Stimulated activated CD8-positive, alpha-beta memory T cell treated with anti-CD3 and anti-CD28 coated beads, Interleukin-15, amount 100 ng/mL, for 4 hours (primary cell): ENCODE data around the gene FIBP.

Experiments
- DNase-seq, 2 donors: peaks; one replicate each; pipeline ENCODE4 v3.0.0-alpha.2; 2020; ENCODE audit warnings: low read depth in 2 of 2

FIBP gene

DNA sequence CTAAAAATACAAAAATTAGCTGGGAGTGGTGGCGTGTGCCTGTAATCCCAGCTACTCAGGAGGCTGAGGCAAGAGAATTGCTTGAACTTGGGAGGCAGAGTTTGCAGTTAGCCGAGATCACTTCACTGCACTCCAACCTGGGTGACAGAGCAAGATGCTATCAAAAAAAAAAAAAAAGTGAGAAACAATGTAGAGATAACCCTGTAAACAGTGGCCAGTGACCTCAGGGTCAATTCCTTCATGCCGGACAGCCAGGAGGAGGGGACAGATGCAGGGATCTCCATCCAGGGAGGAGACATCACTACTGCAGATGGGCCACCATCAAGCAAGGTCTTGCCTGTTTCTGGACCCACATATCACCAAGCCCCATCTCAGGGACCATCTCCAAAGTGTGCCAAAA lies 40.5 kb downstream of the FIBP start:
- no peak for DNase-seq

DNA sequence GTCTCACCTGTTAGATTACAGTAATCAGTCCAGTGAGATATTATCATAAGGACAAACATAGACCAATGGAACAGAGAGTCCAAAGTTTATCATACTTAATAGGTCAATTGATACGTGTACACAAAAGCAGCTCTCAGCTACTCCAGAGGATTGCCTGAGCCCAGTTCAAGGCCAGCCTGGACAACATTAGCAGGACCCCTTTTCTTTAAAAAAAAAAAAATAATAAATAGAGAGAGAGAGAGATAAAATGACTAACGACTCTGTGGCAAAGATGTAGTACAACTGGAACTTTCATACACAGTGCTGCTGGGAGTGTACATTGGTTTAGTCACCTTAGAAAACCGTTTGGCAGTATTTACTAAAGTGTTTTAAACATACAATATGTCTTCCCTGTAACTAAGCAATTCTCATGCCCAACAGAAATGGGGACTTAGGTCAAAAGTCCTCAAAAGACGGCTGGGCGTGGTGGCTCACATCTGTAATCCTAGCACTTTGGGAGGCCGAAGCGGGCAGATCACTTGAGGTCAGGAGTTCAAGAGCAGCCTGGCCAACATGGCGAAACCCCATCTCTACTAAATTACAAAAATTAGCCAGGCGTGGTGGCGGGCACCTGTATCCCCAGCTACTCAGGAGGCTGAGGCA lies 43.9 kb downstream of the FIBP start:
- DNase-seq: no peak

DNA sequence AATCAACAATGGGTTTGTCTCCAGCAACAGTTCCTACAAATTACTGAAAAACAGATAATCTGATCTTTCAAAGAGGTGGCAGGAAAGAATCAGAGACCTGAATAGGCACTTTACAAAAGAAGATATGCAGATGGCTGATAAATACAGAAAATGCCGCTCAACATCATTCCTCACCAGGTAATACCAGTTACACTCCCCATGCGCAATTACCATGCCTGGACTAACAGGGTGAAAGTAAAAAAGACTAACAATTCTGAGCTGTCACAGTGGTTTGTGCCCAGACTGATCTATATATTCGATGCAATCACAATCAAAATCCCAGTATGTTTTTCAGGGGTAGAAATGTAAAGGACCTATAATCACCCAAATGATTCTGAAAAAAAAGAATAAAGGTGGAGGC lies 44.5 kb downstream of the FIBP start:
- DNase-seq: no peak

DNA sequence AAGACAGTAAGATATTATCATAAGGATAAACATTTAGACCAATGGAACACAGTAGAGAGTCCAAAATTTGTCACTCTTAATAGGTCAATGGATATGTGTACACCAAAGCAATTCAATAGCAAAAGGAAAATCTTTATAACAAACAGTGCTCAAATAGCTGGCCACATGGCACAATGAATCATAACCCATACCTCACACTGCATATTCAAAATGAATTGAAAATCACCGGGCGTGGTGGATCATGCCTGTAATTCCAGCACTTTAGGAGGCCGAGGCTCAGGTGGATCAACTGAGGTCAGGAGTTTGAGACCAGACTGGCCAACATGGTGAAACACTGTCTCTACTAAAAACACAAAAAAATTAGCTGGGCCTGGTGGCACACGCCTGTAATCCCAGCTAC lies 46.1 kb downstream of the FIBP start:
- no peak for DNase-seq

DNA sequence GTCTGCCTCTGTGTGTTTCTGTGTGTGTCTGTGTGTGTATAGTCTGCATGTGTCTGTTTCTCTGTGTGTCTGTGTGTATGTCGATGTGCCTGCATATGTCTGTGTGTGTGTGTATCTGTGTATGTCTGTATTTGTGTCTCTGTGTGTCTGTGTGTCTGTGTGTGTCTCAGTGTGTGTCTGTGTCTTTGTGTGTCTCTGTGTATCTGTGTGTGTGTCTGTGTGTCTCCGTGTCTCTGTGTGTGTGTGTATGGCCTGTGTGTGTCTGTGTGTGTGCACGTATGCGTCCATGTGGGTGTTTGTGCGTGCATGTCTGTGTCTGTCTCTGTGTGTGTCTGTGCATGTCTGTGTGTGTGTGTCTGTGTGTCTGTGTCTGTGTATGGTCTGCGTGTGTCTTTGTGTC lies 54.1 kb downstream of the FIBP start:
- no peak for DNase-seq
